ENCODE data around the gene BACE1-AS. TPM values are rescaled to one million over a fixed set of nuclear protein-coding genes. Genes with fewer than 3 reads are reported as not detected.
"Not testable (repeated sequence)": the region's sequence is repeated elsewhere in the genome, so short reads cannot be mapped to it uniquely, and the experiment has no call there.

Gene BACE1-AS
- total RNA-seq, 3 donors from 2014 or later = 5.9 to 8.9 (median 6.6) TPM

GRCh38 chr11:117269856-117270255 is 21.3 kb upstream of the BACE1-AS start:
- no peaks in the 10 kb centered on the region for H3K9me3 ChIP-seq
- H3K36me3 ChIP-seq = peaks cover 4% of the 10 kb centered on the region
- no peak for DNase-seq (ENCODE audit: low spot score in 2 of 2)
- H3K27me3 ChIP-seq = no peaks in the 10 kb centered on the region
- no peak overlapping the region for H3K4me3 ChIP-seq
- no peaks in the 10 kb centered on the region for H3K4me1 ChIP-seq
- no peak overlapping the region for H3K27ac ChIP-seq
- no peak for TF ChIP-seq CTCF (IDR thresholded peaks at IDR 0.05)
- TF ChIP-seq POLR2A (IDR thresholded peaks at IDR 0.05) = no peak
- no peak for TF ChIP-seq POLR2AphosphoS5 (IDR thresholded peaks at IDR 0.05)
- intact Hi-C loops (cut with DNase I; ENCODE audit: low total_unique reads) = no loop called here

GRCh38 chr11:117271208-117271607 is 19.9 kb upstream of the BACE1-AS start:
- no peaks in the 10 kb centered on the region for H3K9me3 ChIP-seq
- no peak for DNase-seq (ENCODE audit: low spot score in 2 of 2)
- H3K27ac ChIP-seq = no peak overlapping the region
- no peaks in the 10 kb centered on the region for H3K4me1 ChIP-seq
- TF ChIP-seq POLR2AphosphoS5 (IDR thresholded peaks at IDR 0.05) = no peak
- intact Hi-C loops (cut with DNase I; ENCODE audit: low total_unique reads) = no loop called here
- no peaks in the 10 kb centered on the region for H3K27me3 ChIP-seq
- H3K36me3 ChIP-seq = no peaks in the 10 kb centered on the region
- no peak overlapping the region for H3K4me3 ChIP-seq

- H3K27ac ChIP-seq; intact Hi-C loops (cut with DNase I; ENCODE audit: low total_unique reads); H3K36me3 ChIP-seq: not testable (repeated sequence)
Measured at GRCh38 chr11:117272175-117272574, 19.0 kb upstream of the BACE1-AS start.

GRCh38 chr11:117273550-117274289 is 17.4 kb upstream of the BACE1-AS start:
- Histone ChIP-seq H3K9me3 (no peaks in the 10 kb centered on the region), H3K27me3 (no peaks in the 10 kb centered on the region), H3K27ac (no peak overlapping the region), H3K4me3 (no peak overlapping the region), H3K36me3 (no peaks in the 10 kb centered on the region), H3K4me1 (no peaks in the 10 kb centered on the region)
- no peak for TF ChIP-seq CTCF (IDR thresholded peaks at IDR 0.05)
- TF ChIP-seq POLR2A (IDR thresholded peaks at IDR 0.05) = no peak
- no peak for TF ChIP-seq POLR2AphosphoS5 (IDR thresholded peaks at IDR 0.05)
- no peak for DNase-seq (ENCODE audit: low spot score in 2 of 2)
- intact Hi-C loops (cut with DNase I; ENCODE audit: low total_unique reads) = no loop called here

More at GRCh38 chr11:117272175-117272574, 19.0 kb upstream of the BACE1-AS start:
- not testable (repeated sequence) for H3K4me3 ChIP-seq; DNase-seq (ENCODE audit: low spot score in 2 of 2); H3K4me1 ChIP-seq; H3K27me3 ChIP-seq; H3K9me3 ChIP-seq

GRCh38 chr11:117278347-117278746 is 12.8 kb upstream of the BACE1-AS start:
- H3K36me3 ChIP-seq = no peaks in the 10 kb centered on the region
- H3K27me3 ChIP-seq = no peaks in the 10 kb centered on the region
- intact Hi-C loops (cut with DNase I; ENCODE audit: low total_unique reads) = no loop called here
- no peaks in the 10 kb centered on the region for H3K9me3 ChIP-seq
- no peak for DNase-seq (ENCODE audit: low spot score in 2 of 2)
- TF ChIP-seq CTCF (IDR thresholded peaks at IDR 0.05) (no peak), POLR2AphosphoS5 (IDR thresholded peaks at IDR 0.05) (no peak), POLR2A (IDR thresholded peaks at IDR 0.05) (no peak)
- H3K4me1 ChIP-seq = no peaks in the 10 kb centered on the region
- no peak overlapping the region for H3K27ac ChIP-seq
- H3K4me3 ChIP-seq = no peak overlapping the region

GRCh38 chr11:117279711-117280376 is 11.3 kb upstream of the BACE1-AS start:
- Histone ChIP-seq H3K27ac (no peak overlapping the region), H3K4me1 (no peaks in the 10 kb centered on the region), H3K36me3 (no peaks in the 10 kb centered on the region), H3K27me3 (no peaks in the 10 kb centered on the region), H3K9me3 (no peaks in the 10 kb centered on the region), H3K4me3 (no peak overlapping the region)
- TF ChIP-seq POLR2A (IDR thresholded peaks at IDR 0.05) (no peak), CTCF (IDR thresholded peaks at IDR 0.05) (no peak), POLR2AphosphoS5 (IDR thresholded peaks at IDR 0.05) (no peak)
- intact Hi-C loops (cut with DNase I; ENCODE audit: low total_unique reads) = no loop called here
- no peak for DNase-seq (ENCODE audit: low spot score in 2 of 2)
